ENCODE results near the gene PSMA6.
"Not testable (repeated sequence)": the region's sequence is repeated elsewhere in the genome, so short reads cannot be mapped to it uniquely, and the experiment has no call there.

PSMA6 gene

GRCh38 chr14:35300228-35300627 lies 8.0 kb downstream of the PSMA6 start:
- H3K4me1 ChIP-seq (ENCODE audit: control insufficient read depth, insufficient read depth, low read length), result no peaks in the 10 kb centered on the region
- peaks cover 7% of the 10 kb centered on the region for H3K36me3 ChIP-seq (ENCODE audit: insufficient read depth, low read length)
- no peak overlapping the region for H3K4me3 ChIP-seq (ENCODE audit: low read length)
- H3K9ac ChIP-seq (ENCODE audit: low read depth, low read length), result no peak overlapping the region
- no peaks in the 10 kb centered on the region for H3K27me3 ChIP-seq (ENCODE audit: control insufficient read depth, insufficient read depth, low read length)
- no peaks in the 10 kb centered on the region for H3K9me3 ChIP-seq (replicated peaks; ENCODE audit: low read length)
- H3K4me2 ChIP-seq (ENCODE audit: low read length), result no peak overlapping the region

GRCh38 chr14:35301334-35301733 lies 9.2 kb downstream of the PSMA6 start:
- not testable (repeated sequence) for H3K4me3 ChIP-seq (ENCODE audit: low read length); H3K27me3 ChIP-seq (ENCODE audit: control insufficient read depth, insufficient read depth, low read length); H3K36me3 ChIP-seq (ENCODE audit: insufficient read depth, low read length); H3K9ac ChIP-seq (ENCODE audit: low read depth, low read length); H3K4me2 ChIP-seq (ENCODE audit: low read length); H3K4me1 ChIP-seq (ENCODE audit: control insufficient read depth, insufficient read depth, low read length); H3K9me3 ChIP-seq (replicated peaks; ENCODE audit: low read length)

- Histone ChIP-seq H3K9ac (ENCODE audit: low read depth, low read length) (no peak overlapping the region), H3K9me3 (replicated peaks; ENCODE audit: low read length) (no peaks in the 10 kb centered on the region), H3K27me3 (ENCODE audit: control insufficient read depth, insufficient read depth, low read length) (no peaks in the 10 kb centered on the region), H3K4me1 (ENCODE audit: control insufficient read depth, insufficient read depth, low read length) (no peaks in the 10 kb centered on the region), H3K4me2 (ENCODE audit: low read length) (no peak overlapping the region), H3K4me3 (ENCODE audit: low read length) (no peak overlapping the region), H3K36me3 (ENCODE audit: insufficient read depth, low read length) (peaks cover 8% of the 10 kb centered on the region)
Measured at GRCh38 chr14:35301735-35302528, 9.8 kb downstream of the PSMA6 start.

GRCh38 chr14:35303149-35303935 lies 11.2 kb downstream of the PSMA6 start:
- no peaks in the 10 kb centered on the region for H3K27me3 ChIP-seq (ENCODE audit: control insufficient read depth, insufficient read depth, low read length)
- no peaks in the 10 kb centered on the region for H3K9me3 ChIP-seq (replicated peaks; ENCODE audit: low read length)
- H3K4me1 ChIP-seq (ENCODE audit: control insufficient read depth, insufficient read depth, low read length), result no peaks in the 10 kb centered on the region
- no peak overlapping the region for H3K9ac ChIP-seq (ENCODE audit: low read depth, low read length)
- H3K4me3 ChIP-seq (ENCODE audit: low read length), result no peak overlapping the region
- H3K4me2 ChIP-seq (ENCODE audit: low read length), result no peak overlapping the region
- peaks cover 10% of the 10 kb centered on the region for H3K36me3 ChIP-seq (ENCODE audit: insufficient read depth, low read length)

- no peaks in the 10 kb centered on the region for H3K4me1 ChIP-seq (ENCODE audit: control insufficient read depth, insufficient read depth, low read length)
- peaks cover 24% of the 10 kb centered on the region for H3K36me3 ChIP-seq (ENCODE audit: insufficient read depth, low read length)
- no peaks in the 10 kb centered on the region for H3K27me3 ChIP-seq (ENCODE audit: control insufficient read depth, insufficient read depth, low read length)
- H3K9me3 ChIP-seq (replicated peaks; ENCODE audit: low read length), result no peaks in the 10 kb centered on the region
- H3K9ac ChIP-seq (ENCODE audit: low read depth, low read length), result no peak overlapping the region
- H3K4me2 ChIP-seq (ENCODE audit: low read length), result no peak overlapping the region
- H3K4me3 ChIP-seq (ENCODE audit: low read length), result no peak overlapping the region
Measured at GRCh38 chr14:35304812-35305462, 12.8 kb downstream of the PSMA6 start.

GRCh38 chr14:35305633-35306032 lies 13.5 kb downstream of the PSMA6 start:
- Histone ChIP-seq H3K36me3 (ENCODE audit: insufficient read depth, low read length) (peaks cover 31% of the 10 kb centered on the region), H3K9ac (ENCODE audit: low read depth, low read length) (no peak overlapping the region), H3K9me3 (replicated peaks; ENCODE audit: low read length) (no peaks in the 10 kb centered on the region), H3K4me2 (ENCODE audit: low read length) (no peak overlapping the region), H3K27me3 (ENCODE audit: control insufficient read depth, insufficient read depth, low read length) (no peaks in the 10 kb centered on the region), H3K4me3 (ENCODE audit: low read length) (no peak overlapping the region), H3K4me1 (ENCODE audit: control insufficient read depth, insufficient read depth, low read length) (no peaks in the 10 kb centered on the region)

GRCh38 chr14:35306114-35306513 lies 13.9 kb downstream of the PSMA6 start:
- Histone ChIP-seq H3K9ac (ENCODE audit: low read depth, low read length) (no peak overlapping the region), H3K36me3 (ENCODE audit: insufficient read depth, low read length) (peaks cover 36% of the 10 kb centered on the region), H3K27me3 (ENCODE audit: control insufficient read depth, insufficient read depth, low read length) (no peaks in the 10 kb centered on the region), H3K4me3 (ENCODE audit: low read length) (no peak overlapping the region), H3K9me3 (replicated peaks; ENCODE audit: low read length) (no peaks in the 10 kb centered on the region), H3K4me1 (ENCODE audit: control insufficient read depth, insufficient read depth, low read length) (no peaks in the 10 kb centered on the region), H3K4me2 (ENCODE audit: low read length) (no peak overlapping the region)

GRCh38 chr14:35317820-35318219 lies 25.6 kb downstream of the PSMA6 start:
- H3K4me1 ChIP-seq (ENCODE audit: control insufficient read depth, insufficient read depth, low read length), result no peaks in the 10 kb centered on the region
- H3K4me2 ChIP-seq (ENCODE audit: low read length), result no peak overlapping the region
- H3K9me3 ChIP-seq (replicated peaks; ENCODE audit: low read length), result no peaks in the 10 kb centered on the region
- no peak overlapping the region for H3K9ac ChIP-seq (ENCODE audit: low read depth, low read length)
- H3K27me3 ChIP-seq (ENCODE audit: control insufficient read depth, insufficient read depth, low read length), result no peaks in the 10 kb centered on the region
- H3K4me3 ChIP-seq (ENCODE audit: low read length), result no peak overlapping the region
- peaks cover 53% of the 10 kb centered on the region for H3K36me3 ChIP-seq (ENCODE audit: insufficient read depth, low read length)

GRCh38 chr14:35319509-35319908 lies 27.3 kb downstream of the PSMA6 start:
- Histone ChIP-seq H3K9me3 (replicated peaks; ENCODE audit: low read length) (no peaks in the 10 kb centered on the region), H3K27me3 (ENCODE audit: control insufficient read depth, insufficient read depth, low read length) (no peaks in the 10 kb centered on the region), H3K36me3 (ENCODE audit: insufficient read depth, low read length) (peaks cover 38% of the 10 kb centered on the region), H3K9ac (ENCODE audit: low read depth, low read length) (no peak overlapping the region), H3K4me1 (ENCODE audit: control insufficient read depth, insufficient read depth, low read length) (no peaks in the 10 kb centered on the region), H3K4me3 (ENCODE audit: low read length) (no peak overlapping the region), H3K4me2 (ENCODE audit: low read length) (no peak overlapping the region)

- Histone ChIP-seq H3K4me3 (ENCODE audit: low read length) (no peak overlapping the region), H3K36me3 (ENCODE audit: insufficient read depth, low read length) (peaks cover 33% of the 10 kb centered on the region), H3K9ac (ENCODE audit: low read depth, low read length) (no peak overlapping the region), H3K4me1 (ENCODE audit: control insufficient read depth, insufficient read depth, low read length) (no peaks in the 10 kb centered on the region), H3K4me2 (ENCODE audit: low read length) (no peak overlapping the region), H3K27me3 (ENCODE audit: control insufficient read depth, insufficient read depth, low read length) (no peaks in the 10 kb centered on the region), H3K9me3 (replicated peaks; ENCODE audit: low read length) (no peaks in the 10 kb centered on the region)
Measured at GRCh38 chr14:35320472-35320871, 28.3 kb downstream of the PSMA6 start.

- H3K9me3 ChIP-seq (replicated peaks; ENCODE audit: low read length), result no peaks in the 10 kb centered on the region
- H3K27me3 ChIP-seq (ENCODE audit: control insufficient read depth, insufficient read depth, low read length), result no peaks in the 10 kb centered on the region
- H3K9ac ChIP-seq (ENCODE audit: low read depth, low read length), result no peak overlapping the region
- H3K4me1 ChIP-seq (ENCODE audit: control insufficient read depth, insufficient read depth, low read length), result no peaks in the 10 kb centered on the region
- H3K36me3 ChIP-seq (ENCODE audit: insufficient read depth, low read length), result no peaks in the 10 kb centered on the region
- H3K4me3 ChIP-seq (ENCODE audit: low read length), result no peak overlapping the region
- no peak overlapping the region for H3K4me2 ChIP-seq (ENCODE audit: low read length)
Measured at GRCh38 chr14:35326375-35326774, 34.2 kb downstream of the PSMA6 start.
